Activated CD4-positive, CD25-positive, alpha-beta regulatory T cell (primary cell): ENCODE results near the gene PDE4D.
"Not testable (repeated sequence)": the region's sequence is repeated elsewhere in the genome, so short reads cannot be mapped to it uniquely, and the experiment has no call there.

Experiments used
- DNase-seq, 4 experiments: peaks; one replicate each; lab custom pipeline; 2025; lab: John Stamatoyannopoulos, UW

PDE4D gene

GRCh38 chr5:59799668-59800346 is 93.7 kb downstream of the PDE4D start:
- DNase-seq = no peak

DNA sequence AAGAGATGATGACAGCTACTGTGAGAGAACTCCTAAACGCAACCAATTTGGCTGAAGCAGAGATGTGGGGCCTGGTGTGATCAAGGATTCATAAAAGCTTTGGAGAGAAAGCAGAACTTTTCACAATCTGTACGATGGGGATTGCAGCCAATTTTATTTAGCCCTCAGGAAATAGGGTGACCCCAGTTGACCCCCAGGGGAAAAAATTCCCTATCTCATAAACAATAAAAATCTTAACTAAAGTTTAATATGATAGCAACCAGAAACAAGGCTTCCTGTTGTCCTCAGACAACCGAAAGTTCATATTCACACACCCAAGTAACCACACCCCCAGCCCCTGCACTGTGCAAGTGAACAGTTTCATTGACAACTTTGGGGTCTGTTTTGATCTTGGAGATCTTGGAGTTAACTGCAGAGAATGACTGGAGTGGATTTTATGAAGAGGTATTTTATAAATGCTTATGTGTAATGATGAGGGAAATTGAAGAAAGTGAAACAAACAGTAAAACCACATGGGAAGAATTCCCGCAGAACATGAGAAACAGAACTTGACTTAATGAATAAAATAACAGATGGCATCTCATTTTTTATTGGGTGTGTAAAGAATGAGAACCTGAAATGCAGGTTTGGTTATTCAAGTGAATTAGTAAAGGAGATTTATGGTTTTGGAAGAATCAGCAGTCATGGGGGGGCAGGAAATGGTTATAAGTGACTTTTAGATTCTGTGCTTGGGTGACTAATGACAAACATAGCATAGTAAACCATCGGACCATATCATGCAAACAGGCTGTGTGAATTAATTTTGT is 94.5 kb downstream of the PDE4D start:
- no peak for DNase-seq

- no peak for DNase-seq
These were observed 98.4 kb downstream of the PDE4D start for GRCh38 chr5:59795141-59795540.

DNA sequence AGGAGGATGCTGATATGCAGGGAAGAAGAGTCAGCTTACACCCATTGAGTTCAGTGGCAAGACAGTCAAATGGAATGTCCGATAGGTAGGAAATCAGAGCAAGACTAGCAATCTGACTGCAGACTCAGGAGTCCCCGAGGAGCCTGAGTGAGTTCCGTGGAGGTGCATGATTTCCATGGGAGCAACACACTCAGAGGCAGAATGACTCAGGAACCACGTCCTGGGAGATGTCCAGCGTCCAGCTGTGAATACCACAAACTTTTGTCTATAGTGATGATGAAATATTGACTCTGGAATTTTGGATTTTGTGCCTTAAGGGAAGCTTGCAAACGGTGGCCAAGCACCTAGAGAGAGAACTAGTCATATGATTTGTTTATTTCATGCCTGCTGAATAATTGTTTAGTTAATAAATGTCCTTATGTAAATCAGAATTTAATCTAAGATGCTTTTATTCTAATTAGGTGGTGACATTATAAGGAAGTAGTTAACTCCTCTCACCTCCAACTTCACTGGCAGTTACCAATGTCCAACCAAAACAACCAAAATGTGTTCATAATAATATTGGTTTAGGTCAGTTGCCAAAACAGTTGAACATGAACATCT is 100.4 kb downstream of the PDE4D start:
- no peak for DNase-seq

DNA sequence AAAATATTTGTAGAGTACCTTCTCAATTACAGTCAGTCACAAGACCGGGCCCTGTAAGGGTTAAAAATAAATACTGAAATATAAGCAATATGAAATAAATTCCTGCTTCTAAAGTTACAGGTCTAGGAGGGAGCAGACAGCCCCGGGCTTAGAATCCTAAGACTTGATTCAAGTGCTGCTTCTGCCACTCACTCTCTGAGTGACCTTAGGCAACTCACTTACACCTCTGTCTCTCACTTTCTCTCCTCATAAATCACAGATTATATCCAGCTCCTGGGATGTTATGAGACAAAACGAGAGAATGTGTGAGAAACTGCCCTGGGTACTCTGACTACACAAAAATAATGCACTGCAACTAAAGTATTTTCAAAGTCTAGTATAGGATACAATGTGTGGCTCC is 101.9 kb downstream of the PDE4D start:
- DNase-seq = no peak

DNA sequence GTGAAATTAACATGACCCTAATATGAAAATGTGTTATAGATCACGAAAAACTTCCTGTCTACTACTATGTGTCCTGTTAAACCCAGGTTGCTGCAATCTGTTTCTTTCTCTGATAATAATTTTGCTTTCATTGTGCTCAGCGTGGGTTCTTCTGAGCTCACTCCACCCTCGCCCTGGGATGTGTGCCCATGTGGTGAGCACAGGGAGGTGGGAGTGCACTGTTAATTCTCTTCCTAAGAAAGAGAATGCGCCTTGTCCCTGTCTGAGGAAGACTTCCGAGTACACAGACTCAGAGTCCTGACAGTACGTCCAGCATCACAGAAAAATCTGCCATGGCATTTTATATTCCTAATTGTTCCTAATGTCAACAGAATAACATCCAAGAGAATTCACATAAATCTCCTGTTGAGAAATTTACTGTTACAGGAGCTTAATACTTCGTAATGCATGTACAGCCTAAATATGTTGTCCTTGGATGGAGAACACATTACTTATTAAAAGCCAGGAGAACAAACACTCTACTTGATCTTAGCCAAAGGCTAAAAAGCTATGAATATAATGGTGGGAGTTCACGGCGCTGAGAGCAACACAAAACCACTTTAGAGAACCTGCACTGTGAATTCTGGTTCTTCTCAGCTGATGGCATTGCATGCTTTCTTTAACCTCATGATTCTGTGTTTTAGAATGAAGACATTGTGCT is 102.6 kb downstream of the PDE4D start:
- no peak for DNase-seq

DNA sequence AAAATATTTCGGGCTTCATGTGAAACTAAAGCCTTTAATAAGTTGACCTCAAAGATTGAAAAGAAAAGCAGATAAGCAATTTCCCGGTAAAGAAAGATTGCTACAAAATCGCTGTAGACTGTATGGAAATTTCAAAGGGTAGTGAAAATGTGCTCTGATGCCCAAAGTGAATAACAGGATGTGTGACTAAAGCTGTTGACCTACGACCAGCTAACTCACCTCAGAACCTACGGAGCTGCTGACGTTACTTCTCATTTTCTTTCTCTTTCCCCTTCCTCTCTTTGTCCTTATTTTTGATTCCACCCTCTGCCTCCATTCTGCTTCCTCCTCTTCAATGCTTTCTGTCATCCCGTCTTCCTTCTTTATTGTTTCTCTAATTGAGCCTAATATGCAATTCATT is 103.2 kb downstream of the PDE4D start:
- no peak for DNase-seq

GRCh38 chr5:59789894-59790293 is 103.6 kb downstream of the PDE4D start:
- DNase-seq = no peak

DNA sequence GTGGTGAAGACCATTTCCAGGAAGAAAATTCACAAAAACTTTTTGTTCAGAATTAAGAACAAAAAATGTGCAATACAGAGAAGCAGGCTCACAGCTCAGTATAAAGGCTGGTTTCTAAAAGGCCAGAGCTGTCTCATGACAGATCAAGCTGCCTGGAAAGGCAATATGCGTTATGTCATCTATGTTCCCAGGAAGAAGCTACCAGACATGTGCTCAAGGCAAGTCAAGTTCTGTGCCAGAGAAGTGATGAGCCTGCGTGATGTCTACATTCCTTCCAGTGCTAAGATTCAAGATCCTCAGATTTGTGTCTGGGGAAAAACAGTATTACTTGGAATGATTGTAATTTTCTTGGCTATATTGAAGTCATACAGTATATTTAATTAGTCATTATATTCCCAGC is 104.3 kb downstream of the PDE4D start:
- DNase-seq = no peak

DNA sequence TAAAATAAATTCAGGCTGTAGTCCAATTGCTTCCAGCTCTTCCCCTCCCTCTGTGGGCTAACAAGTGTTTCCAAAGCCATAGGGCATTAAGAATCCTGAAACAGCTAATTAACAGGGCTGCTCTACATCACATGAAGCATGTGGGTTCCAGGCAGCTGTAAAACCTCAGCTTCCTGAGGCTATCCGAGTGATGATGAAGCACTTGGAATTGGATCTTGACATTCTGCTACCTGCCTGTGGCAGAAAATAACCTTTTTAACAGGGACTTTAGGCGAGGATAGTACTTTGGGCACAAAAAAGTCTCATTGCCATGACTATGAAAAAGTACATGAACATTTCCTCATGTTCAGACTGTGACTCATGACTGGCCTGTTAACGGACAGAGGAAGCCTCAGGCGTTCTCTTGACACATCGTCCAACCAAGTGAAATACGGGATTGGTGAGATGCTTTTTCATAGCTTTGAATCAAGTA is 107.2 kb downstream of the PDE4D start:
- DNase-seq = no peak

- no peak for DNase-seq
These were observed 107.7 kb downstream of the PDE4D start for GRCh38 chr5:59785676-59786333.

- DNase-seq = not testable (repeated sequence)
These were observed 108.8 kb downstream of the PDE4D start for GRCh38 chr5:59784708-59785107.

DNA sequence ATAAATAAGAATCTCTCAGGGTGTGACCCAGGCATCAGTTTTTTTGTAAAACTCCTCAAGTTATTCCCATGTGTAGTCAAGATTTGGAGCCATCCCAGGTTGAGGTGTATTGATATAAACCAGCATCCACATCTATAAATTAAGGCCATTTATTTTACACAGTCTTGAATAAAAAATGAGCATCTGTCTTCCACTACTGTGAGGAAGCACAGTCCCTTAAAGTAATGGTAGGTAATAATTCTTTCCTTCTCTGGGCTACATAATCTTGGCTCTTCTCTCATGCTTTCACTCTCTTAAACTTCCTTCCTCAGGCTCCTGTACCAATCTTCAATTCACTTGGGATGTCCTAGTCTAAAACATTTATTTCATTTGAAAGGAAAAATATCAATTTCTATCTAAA is 110.3 kb downstream of the PDE4D start:
- no peak for DNase-seq

GRCh38 chr5:59782856-59783255 is 110.7 kb downstream of the PDE4D start:
- DNase-seq = no peak

DNA sequence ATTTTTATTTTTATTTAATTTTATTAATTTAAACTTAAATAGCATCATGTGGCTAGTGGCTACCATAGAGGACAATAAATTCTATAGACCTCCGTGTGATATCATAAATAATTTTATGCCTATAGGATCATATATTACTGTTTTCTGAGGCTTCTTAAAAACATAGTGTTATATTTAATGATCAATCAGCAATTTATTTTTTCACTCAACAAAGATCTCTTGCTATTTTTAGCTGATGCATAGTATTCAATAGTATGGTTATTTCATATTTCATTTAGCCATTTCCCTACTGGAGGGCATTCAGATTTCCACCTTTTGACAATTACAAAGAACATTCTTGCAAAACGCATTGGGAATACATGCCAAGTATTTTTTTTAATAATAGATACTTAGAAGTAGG is 114.1 kb downstream of the PDE4D start:
- DNase-seq = no peak

- no peak for DNase-seq
These were observed 116.5 kb downstream of the PDE4D start for GRCh38 chr5:59777028-59777427.

DNA sequence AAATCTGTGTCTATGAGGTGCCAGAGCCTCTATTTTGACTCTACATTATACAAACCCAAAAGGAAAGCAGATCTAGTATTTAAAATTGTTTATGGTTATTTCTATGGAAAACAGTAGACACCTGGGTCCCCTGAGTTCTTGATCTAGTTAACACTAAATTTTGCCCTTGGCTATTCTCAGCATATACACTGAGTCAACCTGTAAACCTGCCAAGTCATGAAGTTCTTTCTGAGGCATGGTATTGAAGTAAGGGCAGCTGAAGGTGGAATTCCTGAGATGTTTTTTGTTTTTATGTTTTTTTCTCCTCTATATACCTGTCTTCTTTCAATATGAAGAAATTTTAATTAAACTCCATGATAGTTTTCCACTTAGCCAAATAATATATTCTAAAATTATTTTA is 120.2 kb downstream of the PDE4D start:
- no peak for DNase-seq

- DNase-seq = no peak
These were observed 120.8 kb downstream of the PDE4D start for GRCh38 chr5:59772757-59773156.

- no peak for DNase-seq
These were observed 121.3 kb downstream of the PDE4D start for GRCh38 chr5:59772206-59772605.

- DNase-seq = no peak
These were observed 122.6 kb downstream of the PDE4D start for GRCh38 chr5:59770953-59771352.

- no peak for DNase-seq
These were observed 123.7 kb downstream of the PDE4D start for GRCh38 chr5:59769832-59770231.

DNA sequence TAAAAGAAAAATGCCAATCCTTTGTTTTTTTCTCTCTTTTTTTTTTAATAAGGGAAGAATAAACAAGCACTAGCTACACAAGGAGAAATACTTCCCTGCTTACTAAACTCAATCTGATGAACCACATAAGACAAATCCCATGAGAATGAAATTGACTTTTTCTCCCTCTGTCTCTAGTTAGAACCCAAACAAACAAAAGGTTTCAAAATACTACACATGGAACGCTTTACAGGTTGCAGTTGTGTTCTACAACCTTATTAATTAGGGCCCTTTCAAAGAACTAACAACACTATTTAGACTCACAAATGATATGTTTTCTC is 124.5 kb downstream of the PDE4D start:
- no peak for DNase-seq
